NCI-H2196 (cell line): Measurements from ENCODE around the gene CACNB1.
"Not testable (repeated sequence)": the region's sequence is repeated elsewhere in the genome, so short reads cannot be mapped to it uniquely, and the experiment has no call there.

Source experiments
- DNase-seq: peaks from one replicate; lab custom pipeline; 2025; ENCODE audit not compliant: unreplicated experiment; lab: John Stamatoyannopoulos, UW

Gene CACNB1

DNA sequence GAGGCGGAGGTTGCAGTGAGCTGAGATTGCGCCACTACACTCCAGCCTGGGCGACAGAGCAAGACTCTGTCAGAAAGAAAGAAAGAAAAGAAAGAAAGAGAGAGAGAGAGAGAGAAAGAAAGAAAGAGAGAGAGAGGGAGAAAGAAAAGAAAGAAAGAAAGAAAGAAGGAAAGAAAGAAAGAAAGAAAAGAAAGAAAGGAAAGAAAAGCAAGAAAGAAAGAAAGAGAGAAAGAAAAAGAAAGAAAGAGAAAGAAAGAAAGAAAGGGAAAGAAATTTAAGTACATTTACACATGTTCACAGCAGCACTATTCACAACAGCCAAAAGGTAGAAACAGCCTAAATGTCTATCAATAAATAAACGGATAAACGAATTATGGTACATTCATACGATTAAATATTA, 67.9 kb downstream of the CACNB1 start:
- not testable (repeated sequence) for DNase-seq

DNA sequence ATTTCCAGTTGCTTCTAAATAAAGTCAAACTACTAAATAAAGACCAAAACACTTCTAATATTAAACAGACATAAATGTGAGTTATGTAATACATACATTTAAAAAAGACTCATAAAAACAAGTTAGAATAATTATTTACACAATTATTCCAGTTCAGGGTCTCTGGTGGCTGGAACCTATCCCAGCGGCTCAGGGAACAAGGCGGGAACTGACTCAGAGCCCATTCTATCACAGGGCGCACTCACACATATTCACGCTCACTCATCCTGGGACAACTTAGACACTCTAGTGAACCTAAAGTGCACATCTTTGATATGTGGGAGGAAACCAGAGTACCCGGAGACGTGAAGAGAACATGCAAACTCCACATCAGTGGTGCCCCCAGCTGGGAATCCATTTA, 71.0 kb downstream of the CACNB1 start:
- DNase-seq = no peak

DNA sequence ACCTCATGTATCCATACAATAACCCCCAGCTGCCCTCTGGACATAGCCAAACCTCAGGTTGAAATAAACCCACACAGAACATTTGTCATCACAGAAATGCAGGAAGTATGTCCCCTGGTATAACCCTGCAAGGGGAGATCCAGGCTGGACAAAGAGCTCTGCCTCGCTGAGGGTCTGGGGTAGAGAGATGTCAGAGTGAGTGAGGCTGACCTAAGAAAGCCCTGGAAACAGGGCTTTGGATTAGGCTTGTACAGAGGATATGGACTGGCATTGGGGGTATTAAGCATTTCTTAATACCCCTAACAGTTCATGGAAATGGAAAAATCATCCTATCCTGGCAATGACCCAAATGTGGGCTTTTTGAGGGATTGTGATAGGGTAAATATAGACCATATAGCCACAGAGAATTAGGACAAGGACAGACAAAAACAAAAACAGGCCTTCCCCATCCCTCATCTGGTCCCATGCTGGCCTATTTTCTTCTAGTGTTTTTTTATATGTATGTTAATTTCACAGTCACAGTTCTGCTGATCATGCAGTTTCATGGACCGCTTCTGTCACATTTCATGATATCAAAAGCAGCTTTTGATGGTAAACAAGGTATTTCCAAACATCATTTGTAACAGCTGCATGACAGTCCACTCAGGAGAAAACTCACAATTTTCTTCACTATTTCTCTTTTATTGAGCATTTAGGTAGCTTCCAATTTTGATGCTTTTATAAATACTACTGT, 72.2 kb downstream of the CACNB1 start:
- DNase-seq = no peak

DNA sequence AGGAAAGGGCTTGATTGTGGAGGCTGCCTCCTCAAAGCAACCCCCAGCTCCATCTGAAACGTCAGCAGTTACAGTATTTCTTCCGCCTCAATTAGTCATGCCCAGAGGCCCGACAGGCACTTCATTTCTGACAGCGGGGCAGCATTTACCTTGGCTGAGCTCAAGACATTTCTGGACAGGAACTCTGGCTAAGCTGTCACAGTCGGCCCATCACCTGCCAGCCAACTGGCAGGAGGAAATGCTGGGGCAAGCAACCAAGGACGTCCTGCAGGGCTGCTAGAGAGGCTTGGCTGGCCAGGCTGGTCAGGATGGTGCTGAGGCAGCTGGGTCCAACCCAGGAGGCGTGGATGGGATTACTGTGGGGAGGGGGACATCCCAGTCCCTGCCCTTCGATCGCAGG, 73.8 kb downstream of the CACNB1 start:
- DNase-seq = peak; percentile 16
